Stimulated activated CD8-positive, alpha-beta memory T cell treated with anti-CD3 and anti-CD28 coated beads, Interleukin-7, amount 100 ng/mL, for 1 hour (primary cell): ENCODE results near the gene DBNDD2.

Source experiments
- DNase-seq, 2 donors: peaks; one replicate each; pipeline ENCODE4 v3.0.0-alpha.2; 2020; ENCODE audit warnings: low read depth in 2 of 2

Gene DBNDD2

DNA sequence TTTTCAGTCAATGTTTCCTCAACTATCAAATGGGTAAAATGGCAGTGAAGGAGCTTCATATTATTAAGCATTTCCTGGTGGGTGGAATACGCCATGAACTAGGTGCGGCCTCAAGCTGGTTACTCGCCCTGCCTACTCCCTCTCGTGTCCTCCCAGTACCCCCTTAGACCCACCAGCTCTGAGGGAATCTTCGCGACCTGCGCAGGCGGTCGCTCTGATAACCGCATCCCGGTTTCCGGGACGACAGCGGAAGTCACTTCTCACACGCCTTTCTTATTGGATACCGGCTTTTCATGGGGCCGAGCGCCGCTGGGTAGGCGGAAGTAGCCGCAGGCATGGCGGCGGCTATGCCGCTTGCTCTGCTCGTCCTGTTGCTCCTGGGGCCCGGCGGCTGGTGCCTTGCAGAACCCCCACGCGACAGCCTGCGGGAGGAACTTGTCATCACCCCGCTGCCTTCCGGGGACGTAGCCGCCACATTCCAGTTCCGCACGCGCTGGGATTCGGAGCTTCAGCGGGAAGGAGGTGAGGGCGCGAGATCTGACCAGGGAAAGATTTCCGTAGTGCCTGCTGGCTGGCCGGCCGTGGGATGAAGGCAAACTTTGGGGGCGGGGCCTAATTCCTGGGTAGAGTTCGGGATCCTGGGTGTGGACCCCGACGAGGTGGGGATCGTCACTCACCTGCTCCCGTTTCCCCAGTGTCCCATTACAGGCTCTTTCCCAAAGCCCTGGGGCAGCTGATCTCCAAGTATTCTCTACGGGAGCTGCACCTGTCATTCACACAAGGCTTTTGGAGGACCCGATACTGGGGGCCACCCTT lies 7.9 kb downstream of the DBNDD2 start, which contains the start of gene PIGT:
TSS of gene PIGT (plus strand) at position 320 of the 816 bp plus-strand sequence. CDS start at position 336, 16 bp downstream.
- peak; percentile 78 for DNase-seq

DNA sequence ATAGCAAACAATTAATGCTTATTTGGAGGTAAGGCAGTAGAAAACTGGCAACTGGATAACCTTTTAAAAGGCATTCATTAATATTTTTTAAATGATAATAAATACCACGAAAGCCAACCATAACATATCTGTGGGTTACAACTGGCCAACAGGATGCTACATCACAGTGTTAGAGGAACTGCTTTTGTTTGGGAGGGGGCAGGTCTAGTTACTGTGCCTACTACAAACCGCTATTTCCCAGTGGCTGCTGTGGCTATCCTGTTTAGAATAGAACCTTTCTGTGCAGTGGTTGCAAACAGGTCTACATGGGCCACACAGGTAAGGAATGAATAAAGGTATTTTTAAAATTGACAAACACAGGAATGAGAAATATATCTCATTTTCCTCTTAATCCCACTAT lies 8.8 kb downstream of the DBNDD2 start:
- DNase-seq = no peak

DNA sequence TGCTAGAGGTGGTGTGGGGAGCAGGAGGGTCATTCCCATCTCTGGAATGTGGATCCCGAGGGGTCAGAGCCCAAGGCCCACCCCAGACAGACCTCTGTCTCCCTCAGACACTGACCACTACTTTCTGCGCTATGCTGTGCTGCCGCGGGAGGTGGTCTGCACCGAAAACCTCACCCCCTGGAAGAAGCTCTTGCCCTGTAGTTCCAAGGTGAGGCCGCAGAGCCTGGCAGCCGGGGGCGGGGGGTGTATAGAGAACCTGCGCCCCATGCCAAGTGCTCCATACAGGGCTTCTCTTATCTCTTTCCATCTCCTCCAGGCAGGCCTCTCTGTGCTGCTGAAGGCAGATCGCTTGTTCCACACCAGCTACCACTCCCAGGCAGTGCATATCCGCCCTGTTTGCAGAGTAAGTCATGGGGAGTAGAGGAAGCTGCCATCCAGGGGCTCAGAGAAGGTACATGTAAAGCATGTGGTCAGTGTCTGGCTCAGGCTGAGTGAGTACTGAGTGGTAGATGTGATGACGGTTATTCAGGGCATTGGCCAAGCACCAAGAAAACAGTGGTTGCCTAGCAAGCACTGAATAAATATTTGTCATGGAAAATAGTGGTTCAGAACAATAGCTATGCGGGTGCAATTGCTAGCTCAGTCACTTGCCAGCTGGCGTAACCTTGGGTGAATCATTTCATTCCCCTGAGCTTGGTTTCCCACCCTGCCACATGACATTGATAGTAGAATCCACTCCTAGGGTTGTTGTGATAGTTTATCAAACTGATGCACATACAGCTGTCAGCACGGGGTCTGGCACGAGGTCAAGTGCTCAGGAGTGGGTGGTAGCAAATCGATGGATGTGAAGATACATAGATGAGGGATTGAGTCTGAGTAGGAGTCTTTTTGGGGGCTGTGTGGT lies 11.4 kb downstream of the DBNDD2 start:
- no peak for DNase-seq

DNA sequence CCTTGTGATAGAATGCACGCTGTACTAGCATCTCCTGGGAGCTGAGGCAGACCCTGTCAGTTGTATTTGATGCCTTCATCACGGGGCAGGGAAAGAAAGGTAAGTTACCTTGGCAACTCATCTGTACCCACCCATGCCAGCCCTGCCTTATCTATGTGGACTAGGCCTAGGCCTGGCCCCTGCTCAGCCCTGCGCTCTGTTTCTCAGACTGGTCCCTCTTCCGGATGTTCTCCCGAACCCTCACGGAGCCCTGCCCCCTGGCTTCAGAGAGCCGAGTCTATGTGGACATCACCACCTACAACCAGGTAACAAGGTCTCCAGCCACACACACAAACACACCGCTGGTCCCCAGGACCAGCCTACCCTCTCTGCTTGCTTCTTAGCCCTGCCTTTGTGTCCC lies 12.0 kb downstream of the DBNDD2 start:
- no peak for DNase-seq

DNA sequence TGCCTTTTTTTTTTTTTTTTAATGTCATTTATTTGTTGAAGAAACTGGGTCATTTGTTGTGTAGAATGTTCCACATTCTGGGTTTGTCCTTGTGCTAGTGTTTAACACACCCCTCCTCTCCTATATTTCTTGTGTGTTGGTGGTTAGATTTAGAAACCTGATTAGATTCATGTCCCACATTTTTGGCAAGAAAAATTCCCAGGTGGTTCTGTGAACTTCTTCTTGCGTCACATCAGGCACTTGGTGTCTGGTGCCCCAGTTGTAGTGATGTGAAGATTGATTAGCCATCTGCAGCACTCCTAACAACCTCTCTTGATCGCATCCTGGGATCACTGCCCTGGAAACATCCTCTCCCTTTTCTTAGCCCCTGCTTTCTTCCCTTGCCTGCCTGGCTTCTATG lies 15.6 kb downstream of the DBNDD2 start:
- DNase-seq = no peak

DNA sequence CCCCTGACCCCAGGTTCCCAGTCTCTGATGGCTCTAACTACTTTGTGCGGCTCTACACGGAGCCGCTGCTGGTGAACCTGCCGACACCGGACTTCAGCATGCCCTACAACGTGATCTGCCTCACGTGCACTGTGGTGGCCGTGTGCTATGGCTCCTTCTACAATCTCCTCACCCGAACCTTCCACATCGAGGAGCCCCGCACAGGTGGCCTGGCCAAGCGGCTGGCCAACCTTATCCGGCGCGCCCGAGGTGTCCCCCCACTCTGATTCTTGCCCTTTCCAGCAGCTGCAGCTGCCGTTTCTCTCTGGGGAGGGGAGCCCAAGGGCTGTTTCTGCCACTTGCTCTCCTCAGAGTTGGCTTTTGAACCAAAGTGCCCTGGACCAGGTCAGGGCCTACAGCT lies 17.5 kb downstream of the DBNDD2 start:
- DNase-seq = no peak

DNA sequence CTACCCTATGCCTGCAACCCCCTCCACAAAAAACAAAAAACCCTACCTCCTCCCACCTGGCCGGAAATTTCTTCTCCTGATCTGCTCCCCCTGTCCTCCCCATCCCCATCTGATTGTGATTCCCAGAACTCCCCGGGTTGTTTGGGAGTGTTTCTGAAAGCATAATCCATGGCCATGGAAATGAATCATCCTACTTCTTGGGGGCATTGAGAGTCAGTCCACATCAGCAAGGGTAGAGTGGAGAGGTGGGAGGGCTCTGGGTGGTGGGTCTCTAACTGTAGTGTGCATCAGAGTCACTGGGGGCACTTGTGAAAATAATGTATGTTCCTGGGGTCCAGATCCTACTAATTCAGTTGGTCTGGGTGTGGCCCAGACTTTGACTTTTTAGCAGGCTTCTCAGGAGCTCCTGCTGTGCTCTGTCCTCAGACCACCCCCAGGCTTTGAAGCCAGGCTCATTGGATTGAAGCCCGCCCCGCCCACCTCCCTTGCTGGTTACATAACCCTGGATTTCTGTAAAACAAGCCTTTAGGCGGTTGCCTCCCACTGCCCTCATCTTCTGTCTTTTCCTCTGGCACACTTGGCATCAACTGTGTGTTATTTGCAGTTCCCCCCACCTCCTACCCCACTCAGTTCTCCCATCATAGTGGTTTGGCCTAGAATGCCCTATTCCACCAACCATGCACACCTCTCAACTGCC lies 18.4 kb downstream of the DBNDD2 start:
- no peak for DNase-seq

DNA sequence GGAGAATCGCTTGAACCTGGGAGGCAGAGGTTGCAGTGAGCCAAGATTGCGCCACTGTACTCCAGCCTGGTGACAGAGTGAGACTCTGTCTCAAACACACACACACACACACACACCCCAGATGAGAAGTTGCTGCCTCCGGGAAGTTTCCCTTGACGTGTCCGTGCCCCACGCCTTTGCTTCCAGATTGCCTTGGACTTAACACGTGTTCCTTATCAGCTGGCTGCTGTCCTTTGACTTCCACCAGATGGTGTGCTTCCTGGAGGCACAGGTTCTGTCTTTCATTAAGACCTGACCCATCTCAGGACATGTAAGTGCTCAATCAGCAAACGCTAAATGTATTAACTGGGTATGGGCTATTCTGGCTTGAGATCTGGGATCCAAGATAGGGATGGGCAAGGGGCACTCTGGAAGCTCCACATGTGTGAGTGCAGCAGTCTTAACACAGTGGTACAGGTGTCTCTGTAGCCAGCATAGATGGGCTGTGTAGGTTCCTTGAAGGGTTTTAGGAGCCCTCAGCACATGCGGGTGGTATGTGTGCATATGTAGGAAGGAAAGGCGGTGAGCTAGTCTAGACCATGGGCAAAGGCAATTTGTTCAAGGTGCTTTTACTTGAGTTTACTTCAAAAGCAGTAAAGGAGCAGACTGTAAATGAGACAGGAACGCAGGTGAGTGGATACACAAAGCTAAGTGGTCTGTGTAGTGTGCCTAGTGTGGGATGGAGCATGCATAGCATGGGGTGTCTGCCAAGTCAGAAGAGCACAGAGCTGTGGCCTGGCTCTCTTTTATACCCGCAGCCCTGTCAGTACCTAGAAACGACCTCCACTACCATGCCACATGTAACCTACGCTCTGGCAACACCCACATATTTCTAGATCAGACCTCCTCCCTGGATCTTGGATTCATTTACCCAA lies 19.4 kb downstream of the DBNDD2 start:
- DNase-seq = no peak

DNA sequence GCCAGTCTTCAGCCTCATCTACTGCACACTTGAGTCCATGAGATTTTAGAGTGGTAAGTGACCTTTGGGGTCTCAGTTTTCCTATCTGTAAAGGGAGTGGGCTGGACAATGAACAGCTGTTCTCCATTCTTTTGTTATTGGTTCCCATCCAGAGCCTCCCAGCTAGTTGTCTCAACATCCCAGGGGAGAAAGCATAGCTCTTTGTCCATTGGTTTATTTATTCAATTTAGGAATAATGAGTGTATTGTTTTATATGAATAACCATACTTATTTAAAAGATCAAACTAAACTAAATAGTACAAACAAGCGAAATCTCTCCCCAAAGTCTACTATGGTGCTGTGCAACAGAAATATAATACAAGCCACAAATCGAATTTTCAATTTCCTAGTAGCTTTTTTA lies 21.5 kb downstream of the DBNDD2 start:
- no peak for DNase-seq

DNA sequence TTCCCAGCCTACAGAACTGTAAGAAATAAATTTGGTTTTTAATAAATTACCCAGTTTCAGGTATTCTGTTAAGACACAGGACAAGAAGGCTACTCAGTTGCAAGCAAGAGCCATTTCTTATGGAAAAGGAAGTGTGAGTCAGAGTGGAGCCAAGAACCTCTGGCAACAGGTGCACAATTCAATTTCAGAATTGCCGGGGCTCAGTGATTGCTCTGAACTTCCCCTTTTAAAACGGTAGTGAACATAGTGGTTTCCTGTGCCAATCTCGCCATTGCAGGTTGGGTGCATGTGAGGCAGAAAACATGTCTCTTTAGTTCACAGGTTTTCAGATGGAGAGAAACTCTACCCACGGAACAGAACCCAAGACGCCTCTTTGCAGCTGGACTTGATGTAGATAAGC lies 24.2 kb downstream of the DBNDD2 start:
- DNase-seq = no peak

DNA sequence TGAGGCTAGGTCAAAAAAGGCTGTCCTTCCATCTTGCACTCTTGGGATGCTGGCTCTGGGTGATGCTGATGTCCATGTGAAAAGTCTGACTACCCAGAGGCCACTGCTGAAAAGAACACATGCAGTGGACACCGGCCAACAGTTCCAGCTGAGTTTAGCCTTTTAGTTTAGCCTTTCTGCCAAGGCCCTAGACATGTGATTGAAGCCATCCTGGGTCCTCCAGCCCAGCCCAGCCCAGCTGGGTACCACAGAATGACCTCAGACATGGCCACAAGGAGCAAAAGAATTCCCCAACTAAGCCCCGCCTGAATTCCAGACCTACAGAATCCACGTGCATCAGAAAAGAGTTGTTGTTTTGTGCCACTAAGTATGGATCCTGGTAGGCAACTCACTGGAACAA lies 25.2 kb downstream of the DBNDD2 start:
- no peak for DNase-seq

DNA sequence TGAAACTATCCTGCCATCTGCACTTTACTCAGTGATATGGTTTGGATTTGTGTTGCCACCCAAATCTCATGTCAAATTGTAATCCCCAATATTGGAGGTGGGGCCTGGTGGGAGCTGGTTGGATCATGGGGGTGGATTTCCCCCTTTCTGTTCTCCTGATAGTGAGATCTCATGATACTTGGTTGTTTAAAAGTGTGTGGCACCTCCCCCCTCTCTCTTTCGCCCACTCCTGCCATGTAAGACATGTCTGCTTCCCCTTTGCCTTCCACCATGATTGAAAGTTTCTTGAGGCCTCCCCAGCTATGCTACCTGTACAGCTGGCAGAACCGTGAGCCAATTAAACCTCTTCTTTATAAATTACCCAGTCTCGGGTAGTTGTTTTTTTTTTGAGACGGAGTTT lies 25.9 kb downstream of the DBNDD2 start:
- no peak for DNase-seq

DNA sequence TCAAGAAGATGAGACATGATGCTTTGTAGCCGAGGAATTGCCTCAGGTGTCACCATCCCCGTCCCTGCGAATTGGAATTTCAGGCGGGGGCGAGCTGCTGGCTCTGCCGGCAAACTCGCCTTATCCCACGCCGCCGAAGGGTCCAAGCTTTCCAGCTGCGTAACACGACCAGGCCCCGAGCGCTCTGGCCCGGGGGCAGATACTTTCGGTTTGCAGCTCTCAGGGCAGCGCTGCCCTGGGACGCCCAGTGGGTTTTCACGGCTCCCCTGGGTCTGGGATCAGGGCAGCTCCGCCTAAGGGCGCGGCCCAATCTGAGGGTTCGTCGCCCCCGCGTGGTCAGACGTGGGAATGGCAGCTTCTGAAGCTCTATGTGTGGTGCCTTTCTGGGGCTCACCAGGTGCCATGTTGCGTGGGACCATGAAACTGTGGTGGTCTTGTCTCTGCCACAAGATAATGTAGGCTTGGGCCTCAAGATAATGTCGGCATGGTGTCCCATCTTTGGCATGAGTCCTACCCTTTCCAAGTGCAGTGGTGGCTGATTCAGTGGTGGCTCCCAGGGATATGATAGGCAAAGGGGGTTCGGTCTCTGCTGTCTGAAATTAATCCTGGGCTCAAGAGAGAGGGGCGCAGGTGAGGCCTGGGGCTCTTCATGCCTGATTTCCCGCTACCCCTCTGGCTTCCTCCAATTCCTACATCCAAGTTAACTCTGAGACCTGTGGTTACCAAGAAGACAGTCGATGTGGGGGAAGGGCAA lies 28.8 kb downstream of the DBNDD2 start:
- DNase-seq = peak; percentile 74 to 79

DNA sequence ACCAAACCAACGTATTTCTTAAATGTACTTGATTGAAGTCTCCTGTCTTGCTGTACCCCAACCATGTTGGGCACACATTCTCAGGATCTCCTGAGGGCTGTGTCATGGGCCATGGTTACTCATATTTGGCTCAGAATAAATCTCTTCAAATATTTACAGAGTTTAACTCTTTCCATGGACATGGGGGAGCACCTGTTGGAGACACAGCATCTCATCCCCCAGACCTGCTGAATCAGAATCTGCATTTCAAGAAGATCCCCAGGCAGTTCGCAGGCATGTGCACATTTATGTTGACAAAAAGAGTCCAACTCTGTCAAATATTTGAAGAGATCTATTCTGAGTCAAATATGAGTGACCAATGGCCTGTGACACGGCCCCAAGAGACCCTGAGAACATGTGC lies 32.3 kb downstream of the DBNDD2 start:
- no peak for DNase-seq

DNA sequence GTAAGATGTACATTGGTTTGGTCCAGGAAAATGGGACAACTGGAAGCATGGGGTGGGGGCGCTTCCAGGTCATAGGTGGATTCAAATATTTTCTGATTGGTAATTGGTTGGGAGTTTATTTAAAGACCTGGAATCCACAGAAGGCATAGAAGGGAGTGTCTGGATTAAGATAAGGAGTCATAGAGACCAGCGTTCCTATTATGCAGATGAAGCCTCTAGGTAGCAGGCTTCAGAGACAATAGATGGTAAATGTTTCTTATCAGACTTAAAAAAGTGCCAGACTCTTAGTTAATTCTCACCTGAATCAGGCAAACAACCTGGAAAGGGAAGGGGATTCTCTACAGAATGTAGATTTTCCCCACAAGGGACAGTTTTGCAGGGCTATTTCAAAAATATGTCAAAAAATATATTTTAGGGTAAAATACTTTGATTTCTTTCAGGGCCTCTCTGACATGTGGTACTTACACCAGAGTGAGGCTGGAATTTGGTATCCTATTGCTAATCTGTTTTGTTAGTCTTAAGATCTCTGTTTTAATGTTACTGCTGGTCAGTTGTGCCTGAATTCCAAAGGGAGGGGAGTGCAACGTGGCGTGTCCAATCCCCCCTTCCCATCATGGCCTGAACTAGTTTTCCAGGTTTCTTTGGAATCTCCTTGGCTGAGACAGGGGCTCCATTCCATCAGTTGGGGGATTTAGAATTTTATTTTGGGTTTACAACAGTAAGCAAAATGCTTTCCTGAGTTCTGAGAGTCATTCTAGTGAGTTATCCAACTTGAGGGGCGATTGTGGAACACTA lies 33.0 kb downstream of the DBNDD2 start:
- DNase-seq = no peak

DNA sequence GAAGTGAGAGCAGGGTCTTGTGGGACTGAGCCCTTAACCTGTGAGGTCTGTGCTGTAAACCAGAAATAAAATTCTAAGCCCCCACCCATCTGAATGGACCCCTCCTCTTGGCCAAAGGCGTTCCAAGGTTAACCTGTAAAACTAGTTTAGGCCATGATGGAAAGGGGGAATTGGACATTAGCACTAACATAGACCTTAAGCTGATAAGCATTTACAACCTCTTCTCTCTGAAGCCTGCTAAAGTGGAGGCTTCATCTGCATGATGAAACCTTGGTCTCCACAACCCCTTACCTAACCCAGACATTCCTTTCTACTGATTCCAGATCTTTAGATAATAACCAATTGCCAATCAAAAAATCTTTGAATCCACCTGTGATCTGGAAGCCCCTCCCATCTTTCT lies 33.7 kb downstream of the DBNDD2 start:
- no peak for DNase-seq

DNA sequence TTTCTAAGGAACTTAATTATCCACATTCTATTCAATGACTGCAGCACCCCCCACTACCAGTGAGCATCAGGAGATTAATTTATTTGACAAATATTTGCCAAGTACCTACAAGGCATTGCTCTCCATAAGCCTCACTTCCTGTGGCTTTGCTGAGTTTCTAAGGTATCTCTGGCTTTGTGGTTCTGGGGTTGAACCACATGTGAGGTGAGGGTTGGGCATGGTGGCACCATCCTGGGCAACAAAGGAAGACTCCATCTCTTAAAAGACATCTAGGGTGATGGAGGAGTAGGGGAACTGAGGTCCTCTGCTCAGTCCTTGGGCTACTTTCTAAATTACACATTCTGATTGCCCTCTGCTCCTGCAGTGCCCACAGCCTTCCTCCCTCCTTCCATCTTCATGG lies 36.0 kb downstream of the DBNDD2 start:
- no peak for DNase-seq

DNA sequence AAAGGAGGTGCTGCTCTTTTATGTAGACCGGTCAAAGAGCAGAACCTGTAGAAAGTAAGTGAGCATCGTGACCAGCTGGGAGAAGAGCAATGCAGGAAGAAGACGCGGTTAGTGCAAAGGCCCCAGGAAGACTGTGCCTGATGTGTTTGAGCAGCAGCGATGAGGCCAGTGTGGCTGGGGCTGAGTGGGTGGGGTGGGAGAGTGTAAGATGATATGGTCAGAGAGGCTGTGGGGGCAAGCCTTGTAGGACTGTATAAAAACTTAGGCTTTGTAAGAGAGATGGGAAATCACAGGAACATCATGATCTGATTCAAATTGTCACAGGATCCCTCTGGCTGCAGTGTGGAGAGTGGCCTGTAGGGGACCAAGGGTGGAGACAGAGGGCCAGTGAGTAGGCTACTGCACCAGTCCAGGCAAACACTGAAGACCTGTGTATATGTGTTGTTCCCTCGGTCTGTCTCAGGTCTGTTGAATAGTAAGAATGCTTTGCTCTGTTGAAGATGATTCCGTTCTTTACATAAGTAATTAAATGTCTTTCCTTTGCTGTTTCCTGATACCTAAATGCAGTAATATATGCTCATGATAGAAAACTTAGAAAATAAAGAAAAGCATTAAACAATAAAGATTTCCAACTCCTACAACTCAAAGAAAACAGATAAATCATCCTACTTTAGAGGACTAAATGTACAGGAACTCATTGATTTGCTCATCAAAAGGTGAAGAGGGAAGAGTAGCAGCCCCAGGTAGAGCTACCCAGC lies 37.9 kb downstream of the DBNDD2 start:
- DNase-seq = no peak

DNA sequence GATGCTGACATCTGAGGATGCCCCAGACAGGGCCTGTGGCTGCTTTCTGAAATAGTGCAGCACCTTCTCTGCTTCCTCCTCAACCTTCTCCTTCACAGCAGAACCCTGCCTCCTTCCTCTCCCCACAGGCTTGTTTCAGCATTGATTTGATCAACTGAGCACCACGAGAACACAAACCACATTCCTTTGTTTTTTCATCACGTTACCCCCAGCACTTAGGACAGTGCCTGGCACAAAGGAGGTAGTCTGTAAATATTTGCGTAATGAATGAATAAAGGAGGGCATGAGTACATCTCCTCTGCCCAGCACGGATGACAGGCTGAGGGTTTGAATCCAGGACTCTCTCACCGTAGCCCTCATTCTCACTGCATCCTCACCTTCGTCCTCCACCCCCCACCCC lies 40.2 kb downstream of the DBNDD2 start:
- no peak for DNase-seq
